HepG2 (cell line): ENCODE measurements around the gene CYBC1. TPM values are rescaled to one million over a fixed set of nuclear protein-coding genes. Genes with fewer than 3 reads are reported as not detected.
A peak's percentile ranks its signal among the peaks of the same experiment; 100 is the strongest.

Experiments used
- ATAD3A ChIP-seq: sonication (generic); formaldehyde crosslinking; IDR thresholded peaks from 2 replicates; pipeline ENCODE4 v1.4.0; 2020; ENCODE audit warnings: missing genetic modification reagents
- ATF7 ChIP-seq, 2 experiments: fragments of 450-650 bp in 1 of 2; sonication (generic) in 1 of 2; formaldehyde crosslinking in 1 of 2; IDR thresholded peaks; 2 replicates each; pipeline versions ENCODE4 v1.4.0 to v1.6.1; 2016 to 2020; ENCODE audit warnings: antibody characterized with exemption in 1 of 2, mild to moderate bottlenecking in 1 of 2, missing genetic modification reagents in 1 of 2
- GABPA ChIP-seq, 2 experiments: IDR thresholded peaks; 2 replicates each; pipeline ENCODE4 v1.6.1; 2011 to 2016; ENCODE audit warnings: low read depth in 2 of 2, low read length in 1 of 2, missing biosample characterization in 1 of 2, missing genetic modification characterization in 1 of 2
- HOXA5 ChIP-seq: sonication (generic); formaldehyde crosslinking; IDR thresholded peaks from 2 replicates; pipeline ENCODE4 v1.4.0; 2020; ENCODE audit warnings: missing genetic modification reagents
- NCOA1 ChIP-seq: sonication (generic); formaldehyde crosslinking; IDR thresholded peaks from 2 replicates; pipeline ENCODE4 v1.9.0; 2021; ENCODE audit warnings: missing genetic modification reagents
- SMAD3 ChIP-seq: sonication (generic); formaldehyde crosslinking; IDR thresholded peaks from 2 replicates; pipeline ENCODE4 v1.4.0; 2020; ENCODE audit warnings: missing genetic modification reagents
- TGIF2 ChIP-seq: IDR thresholded peaks from 2 replicates; pipeline ENCODE4 v1.6.1; 2016; ENCODE audit warnings: control low read depth, missing compliant biosample characterization
- ZBTB20 ChIP-seq: sonication (generic); formaldehyde crosslinking; IDR thresholded peaks from 2 replicates; pipeline ENCODE4 v1.8.1; 2023; ENCODE audit warnings: missing genetic modification reagents, low read depth, mild to moderate bottlenecking, borderline replicate concordance
- ZC3H13 ChIP-seq: sonication (generic); formaldehyde crosslinking; IDR thresholded peaks from 2 replicates; pipeline ENCODE4 v1.8.1; 2023; ENCODE audit warnings: mild to moderate bottlenecking, missing genetic modification reagents, moderate library complexity
- ZNF629 ChIP-seq: sonication (generic); formaldehyde crosslinking; conservative IDR thresholded peaks from 2 replicates; pipeline ENCODE4 v1.5.0; 2020; ENCODE audit warnings: missing genetic modification reagents
- polyA plus RNA-seq, 8 experiments: library from polyadenylated mRNA; depleted of rRNA in 3 of 8; stranded (reverse) in 7 of 8; unstranded in 1 of 8; fragments of >200 nt; fragmentation: Illumina TruSeq in 4 of 8; extraction: Trizol in 4 of 8; gene quantifications; 2 replicates each; pipeline versions ENCODE4 v1.2.1 to v1.2.3, GENCODE V29; 2011 to 2016; ENCODE audit warnings: low read depth in 4 of 8, missing spikeins in 1 of 8, mixed read lengths in 1 of 8; ENCODE audit not compliant: insufficient read depth in 1 of 8
- total RNA-seq, 5 experiments: library from RNA; depleted of rRNA; stranded (reverse); fragments of >200 nt; fragmentation: Illumina TruSeq; extraction: Trizol; gene quantifications; 2 replicates each; pipeline ENCODE4 v1.2.3, GENCODE V29; 2016; ENCODE audit warnings: low read depth in 1 of 5
- TF ChIP-seq, protein P1 (sequence below): IDR thresholded peaks from 2 replicates; pipeline ENCODE4 v1.4.0; 2020; ENCODE audit warnings: mild to moderate bottlenecking, missing genetic modification reagents
- TF ChIP-seq, protein P2 (sequence below): sonication (generic); formaldehyde crosslinking; IDR thresholded peaks from 2 replicates; pipeline ENCODE4 v1.8.1; 2022; ENCODE audit warnings: low read depth, mild to moderate bottlenecking, missing genetic modification reagents
- TF ChIP-seq, protein P3 (sequence below): sonication (generic); formaldehyde crosslinking; IDR thresholded peaks from 2 replicates; pipeline ENCODE4 v1.4.0; 2020; ENCODE audit warnings: mild to moderate bottlenecking, missing genetic modification reagents

The CYBC1 gene
- total and polyA plus RNA-seq, 2 of the 13 experiments (the other 11 are each of a cell fraction or from before 2014, with no cell fraction given) = 43.4 to 44.1 TPM

GRCh38 chr17:82450357-82451106, at the start of gene CYBC1 (continued):
- TF ChIP-seq TGIF2 (CRISPR knock-in tag) = no peak
- peak; percentile 65; the same call in 1 of the 2 replicates for TF ChIP-seq NCOA1 (CRISPR knock-in tag)
- peak; percentile 82 for TF ChIP-seq ZC3H13 (CRISPR knock-in tag)
- TF ChIP-seq, protein P1, sequence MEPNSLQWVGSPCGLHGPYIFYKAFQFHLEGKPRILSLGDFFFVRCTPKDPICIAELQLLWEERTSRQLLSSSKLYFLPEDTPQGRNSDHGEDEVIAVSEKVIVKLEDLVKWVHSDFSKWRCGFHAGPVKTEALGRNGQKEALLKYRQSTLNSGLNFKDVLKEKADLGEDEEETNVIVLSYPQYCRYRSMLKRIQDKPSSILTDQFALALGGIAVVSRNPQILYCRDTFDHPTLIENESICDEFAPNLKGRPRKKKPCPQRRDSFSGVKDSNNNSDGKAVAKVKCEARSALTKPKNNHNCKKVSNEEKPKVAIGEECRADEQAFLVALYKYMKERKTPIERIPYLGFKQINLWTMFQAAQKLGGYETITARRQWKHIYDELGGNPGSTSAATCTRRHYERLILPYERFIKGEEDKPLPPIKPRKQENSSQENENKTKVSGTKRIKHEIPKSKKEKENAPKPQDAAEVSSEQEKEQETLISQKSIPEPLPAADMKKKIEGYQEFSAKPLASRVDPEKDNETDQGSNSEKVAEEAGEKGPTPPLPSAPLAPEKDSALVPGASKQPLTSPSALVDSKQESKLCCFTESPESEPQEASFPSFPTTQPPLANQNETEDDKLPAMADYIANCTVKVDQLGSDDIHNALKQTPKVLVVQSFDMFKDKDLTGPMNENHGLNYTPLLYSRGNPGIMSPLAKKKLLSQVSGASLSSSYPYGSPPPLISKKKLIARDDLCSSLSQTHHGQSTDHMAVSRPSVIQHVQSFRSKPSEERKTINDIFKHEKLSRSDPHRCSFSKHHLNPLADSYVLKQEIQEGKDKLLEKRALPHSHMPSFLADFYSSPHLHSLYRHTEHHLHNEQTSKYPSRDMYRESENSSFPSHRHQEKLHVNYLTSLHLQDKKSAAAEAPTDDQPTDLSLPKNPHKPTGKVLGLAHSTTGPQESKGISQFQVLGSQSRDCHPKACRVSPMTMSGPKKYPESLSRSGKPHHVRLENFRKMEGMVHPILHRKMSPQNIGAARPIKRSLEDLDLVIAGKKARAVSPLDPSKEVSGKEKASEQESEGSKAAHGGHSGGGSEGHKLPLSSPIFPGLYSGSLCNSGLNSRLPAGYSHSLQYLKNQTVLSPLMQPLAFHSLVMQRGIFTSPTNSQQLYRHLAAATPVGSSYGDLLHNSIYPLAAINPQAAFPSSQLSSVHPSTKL (CRISPR knock-in tag) = peak; percentile 26; the same call in 1 of the 2 replicates
- TF ChIP-seq ZBTB20 (CRISPR knock-in tag) = peak; percentile 22; the same call in 1 of the 2 replicates
- TF ChIP-seq, protein P2, sequence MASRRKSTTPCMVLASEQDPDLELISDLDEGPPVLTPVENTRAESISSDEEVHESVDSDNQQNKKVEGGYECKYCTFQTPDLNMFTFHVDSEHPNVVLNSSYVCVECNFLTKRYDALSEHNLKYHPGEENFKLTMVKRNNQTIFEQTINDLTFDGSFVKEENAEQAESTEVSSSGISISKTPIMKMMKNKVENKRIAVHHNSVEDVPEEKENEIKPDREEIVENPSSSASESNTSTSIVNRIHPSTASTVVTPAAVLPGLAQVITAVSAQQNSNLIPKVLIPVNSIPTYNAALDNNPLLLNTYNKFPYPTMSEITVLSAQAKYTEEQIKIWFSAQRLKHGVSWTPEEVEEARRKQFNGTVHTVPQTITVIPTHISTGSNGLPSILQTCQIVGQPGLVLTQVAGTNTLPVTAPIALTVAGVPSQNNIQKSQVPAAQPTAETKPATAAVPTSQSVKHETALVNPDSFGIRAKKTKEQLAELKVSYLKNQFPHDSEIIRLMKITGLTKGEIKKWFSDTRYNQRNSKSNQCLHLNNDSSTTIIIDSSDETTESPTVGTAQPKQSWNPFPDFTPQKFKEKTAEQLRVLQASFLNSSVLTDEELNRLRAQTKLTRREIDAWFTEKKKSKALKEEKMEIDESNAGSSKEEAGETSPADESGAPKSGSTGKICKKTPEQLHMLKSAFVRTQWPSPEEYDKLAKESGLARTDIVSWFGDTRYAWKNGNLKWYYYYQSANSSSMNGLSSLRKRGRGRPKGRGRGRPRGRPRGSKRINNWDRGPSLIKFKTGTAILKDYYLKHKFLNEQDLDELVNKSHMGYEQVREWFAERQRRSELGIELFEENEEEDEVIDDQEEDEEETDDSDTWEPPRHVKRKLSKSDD (CRISPR knock-in tag) = no peak
- TF ChIP-seq ATF7 (IDR thresholded peaks at IDR 0.05) = no peak
- TF ChIP-seq ATF7 (CRISPR knock-in tag; IDR thresholded peaks at IDR 0.05) = no peak
- peak; percentile 72 for TF ChIP-seq GABPA (IDR thresholded peaks at IDR 0.05; ENCODE audit: low read depth, low read length)
- peak; percentile 82 for TF ChIP-seq GABPA (CRISPR knock-in tag; IDR thresholded peaks at IDR 0.05; ENCODE audit: low read depth)
- no peak for TF ChIP-seq SMAD3 (CRISPR knock-in tag)
- peak; percentile 82; the same call in 1 of the 2 replicates for TF ChIP-seq HOXA5 (CRISPR knock-in tag)
- TF ChIP-seq, protein P3, sequence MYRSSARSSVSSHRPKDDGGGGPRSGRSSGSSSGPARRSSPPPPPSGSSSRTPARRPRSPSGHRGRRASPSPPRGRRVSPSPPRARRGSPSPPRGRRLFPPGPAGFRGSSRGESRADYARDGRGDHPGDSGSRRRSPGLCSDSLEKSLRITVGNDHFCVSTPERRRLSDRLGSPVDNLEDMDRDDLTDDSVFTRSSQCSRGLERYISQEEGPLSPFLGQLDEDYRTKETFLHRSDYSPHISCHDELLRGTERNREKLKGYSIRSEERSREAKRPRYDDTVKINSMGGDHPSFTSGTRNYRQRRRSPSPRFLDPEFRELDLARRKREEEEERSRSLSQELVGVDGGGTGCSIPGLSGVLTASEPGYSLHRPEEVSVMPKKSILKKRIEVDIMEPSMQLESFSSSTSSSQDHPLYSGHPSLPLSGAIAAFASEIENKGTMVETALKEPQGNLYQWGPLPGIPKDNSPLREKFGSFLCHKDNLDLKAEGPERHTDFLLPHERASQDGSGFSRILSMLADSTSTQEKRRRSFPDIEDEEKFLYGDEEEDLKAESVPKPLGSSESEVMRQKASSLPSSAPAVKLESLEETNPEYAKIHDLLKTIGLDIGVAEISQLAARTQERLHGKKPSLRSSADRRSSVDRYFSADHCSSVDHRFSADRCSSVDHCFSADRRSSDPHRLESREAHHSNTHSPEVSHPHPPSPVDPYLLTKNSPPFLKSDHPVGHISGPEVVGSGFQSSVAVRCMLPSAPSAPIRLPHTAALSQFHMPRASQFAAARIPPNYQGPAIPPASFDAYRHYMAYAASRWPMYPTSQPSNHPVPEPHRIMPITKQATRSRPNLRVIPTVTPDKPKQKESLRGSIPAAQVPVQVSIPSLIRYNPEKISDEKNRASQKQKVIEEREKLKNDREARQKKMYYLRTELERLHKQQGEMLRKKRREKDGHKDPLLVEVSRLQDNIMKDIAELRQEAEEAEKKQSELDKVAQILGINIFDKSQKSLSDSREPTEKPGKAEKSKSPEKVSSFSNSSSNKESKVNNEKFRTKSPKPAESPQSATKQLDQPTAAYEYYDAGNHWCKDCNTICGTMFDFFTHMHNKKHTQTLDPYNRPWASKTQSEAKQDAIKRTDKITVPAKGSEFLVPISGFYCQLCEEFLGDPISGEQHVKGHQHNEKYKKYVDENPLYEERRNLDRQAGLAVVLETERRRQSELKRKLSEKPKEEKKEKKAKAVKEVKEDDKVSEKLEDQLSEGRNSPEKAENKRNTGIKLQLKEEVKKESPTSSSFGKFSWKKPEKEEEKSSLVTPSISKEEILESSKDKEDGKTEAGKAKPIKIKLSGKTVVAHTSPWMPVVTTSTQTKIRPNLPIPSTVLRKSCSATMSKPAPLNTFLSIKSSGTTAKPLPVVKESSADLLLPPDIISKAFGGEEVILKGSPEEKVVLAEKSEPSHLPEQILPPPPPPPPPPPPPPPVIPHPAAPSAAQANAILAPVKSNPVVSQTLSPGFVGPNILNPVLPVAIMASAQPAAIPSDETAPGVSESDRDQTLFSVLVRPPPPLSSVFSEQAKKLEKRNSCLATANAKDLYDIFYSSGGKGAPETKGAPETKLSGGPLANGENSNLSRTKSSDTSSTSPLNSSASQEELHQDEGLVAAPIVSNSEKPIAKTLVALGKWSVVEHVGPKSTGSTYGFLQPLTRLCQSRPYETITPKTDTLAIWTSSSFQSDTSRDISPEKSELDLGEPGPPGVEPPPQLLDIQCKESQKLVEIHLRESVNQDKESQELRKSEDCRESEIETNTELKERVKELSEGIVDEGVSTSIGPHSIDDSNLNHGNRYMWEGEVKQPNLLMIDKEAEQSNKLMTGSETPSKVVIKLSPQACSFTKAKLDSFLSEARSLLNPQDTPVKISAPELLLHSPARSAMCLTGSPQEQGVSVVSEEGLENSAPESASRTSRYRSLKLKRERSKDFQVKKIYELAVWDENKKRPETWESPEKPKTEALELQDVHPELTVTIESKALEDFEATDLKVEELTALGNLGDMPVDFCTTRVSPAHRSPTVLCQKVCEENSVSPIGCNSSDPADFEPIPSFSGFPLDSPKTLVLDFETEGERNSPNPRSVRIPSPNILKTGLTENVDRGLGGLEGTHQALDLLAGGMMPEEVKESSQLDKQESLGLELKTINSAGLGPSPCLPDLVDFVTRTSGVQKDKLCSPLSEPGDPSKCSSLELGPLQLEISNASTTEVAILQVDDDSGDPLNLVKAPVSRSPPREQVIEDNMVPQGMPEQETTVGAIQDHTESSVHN (CRISPR knock-in tag) = 0 out of 2 replicates have a peak, but pooled peaks have one; percentile 36
- TF ChIP-seq ZNF629 (CRISPR knock-in tag) = 0 out of 2 replicates have a peak, but pooled peaks have one; percentile 15
- TF ChIP-seq ATAD3A (CRISPR knock-in tag) = no peak
